Mesothelial cell of epicardium (in vitro differentiated cells): ENCODE measurements around the gene LRRC72. TPM values are rescaled to one million over a fixed set of nuclear protein-coding genes. Genes with fewer than 3 reads are reported as not detected.
"Not testable (repeated sequence)": the region's sequence is repeated elsewhere in the genome, so short reads cannot be mapped to it uniquely, and the experiment has no call there.

ENCODE experiments used
- DNase-seq, 2 experiments: peaks; one replicate each; pipeline ENCODE4 v3.0.0; 2021; ENCODE audit warnings: low spot score in 2 of 2; ENCODE audit not compliant: unreplicated experiment in 2 of 2
- H3K27ac Mint-ChIP-seq: 2 replicates; pipeline ENCODE4 v1.8.0; 2021; ENCODE audit warnings: mixed read lengths
- H3K27me3 Mint-ChIP-seq: 2 replicates; pipeline ENCODE4 v1.8.0; 2021; ENCODE audit warnings: low read depth, mixed read lengths
- H3K36me3 Mint-ChIP-seq: 2 replicates; pipeline ENCODE4 v1.8.0; 2021; ENCODE audit warnings: mixed read lengths
- H3K4me1 Mint-ChIP-seq: 2 replicates; pipeline ENCODE4 v1.8.0; 2021; ENCODE audit warnings: mixed read lengths
- H3K4me3 Mint-ChIP-seq: 2 replicates; pipeline ENCODE4 v1.8.0; 2021; ENCODE audit warnings: mild to moderate bottlenecking, moderate library complexity, mixed read lengths
- H3K9me3 Mint-ChIP-seq: 2 replicates; pipeline ENCODE4 v1.8.0; 2021; ENCODE audit warnings: mixed read lengths
- total RNA-seq: library from RNA; stranded (reverse); gene quantifications from 3 replicates; pipeline ENCODE4 v1.2.1, GENCODE V29; 2021
- TF ChIP-seq, protein P1 (sequence below): fragments of 200-600 bp; sonication (generic); IDR thresholded peaks from one replicate; pipeline ENCODE4 v1.5.0; 2021; ENCODE audit warnings: antibody characterized with exemption; ENCODE audit not compliant: unreplicated experiment

The LRRC72 gene
- total RNA-seq, 1 donor from 2014 or later = not detected

DNA sequence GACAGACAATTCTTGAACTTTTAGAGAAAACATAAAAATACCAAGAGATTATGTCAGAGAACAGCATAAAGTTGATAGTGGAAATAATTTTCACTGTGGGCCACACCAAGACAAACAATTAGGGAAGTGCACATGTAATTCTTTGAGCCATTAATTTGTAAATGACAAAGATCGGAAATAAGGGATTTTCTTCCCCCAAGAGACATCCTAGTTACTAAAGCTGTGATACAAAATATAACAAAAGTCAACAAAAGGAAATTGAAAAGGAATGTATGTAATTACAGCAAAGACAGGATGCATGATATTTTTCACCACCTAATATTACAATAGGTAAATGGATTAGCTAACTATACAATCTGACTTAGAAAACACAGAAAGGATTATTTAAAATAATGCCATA lies 12.4 kb upstream of the LRRC72 start:
- Mint-ChIP-seq H3K27ac (no peak overlapping the region), H3K27me3 (no peaks in the 10 kb centered on the region), H3K9me3 (peaks cover 3% of the 10 kb centered on the region), H3K4me1 (peaks cover 6% of the 10 kb centered on the region), H3K4me3 (no peak overlapping the region), H3K36me3 (no peaks in the 10 kb centered on the region)
- TF ChIP-seq, protein P1, sequence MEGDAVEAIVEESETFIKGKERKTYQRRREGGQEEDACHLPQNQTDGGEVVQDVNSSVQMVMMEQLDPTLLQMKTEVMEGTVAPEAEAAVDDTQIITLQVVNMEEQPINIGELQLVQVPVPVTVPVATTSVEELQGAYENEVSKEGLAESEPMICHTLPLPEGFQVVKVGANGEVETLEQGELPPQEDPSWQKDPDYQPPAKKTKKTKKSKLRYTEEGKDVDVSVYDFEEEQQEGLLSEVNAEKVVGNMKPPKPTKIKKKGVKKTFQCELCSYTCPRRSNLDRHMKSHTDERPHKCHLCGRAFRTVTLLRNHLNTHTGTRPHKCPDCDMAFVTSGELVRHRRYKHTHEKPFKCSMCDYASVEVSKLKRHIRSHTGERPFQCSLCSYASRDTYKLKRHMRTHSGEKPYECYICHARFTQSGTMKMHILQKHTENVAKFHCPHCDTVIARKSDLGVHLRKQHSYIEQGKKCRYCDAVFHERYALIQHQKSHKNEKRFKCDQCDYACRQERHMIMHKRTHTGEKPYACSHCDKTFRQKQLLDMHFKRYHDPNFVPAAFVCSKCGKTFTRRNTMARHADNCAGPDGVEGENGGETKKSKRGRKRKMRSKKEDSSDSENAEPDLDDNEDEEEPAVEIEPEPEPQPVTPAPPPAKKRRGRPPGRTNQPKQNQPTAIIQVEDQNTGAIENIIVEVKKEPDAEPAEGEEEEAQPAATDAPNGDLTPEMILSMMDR = no peak
- DNase-seq = no peak

DNA sequence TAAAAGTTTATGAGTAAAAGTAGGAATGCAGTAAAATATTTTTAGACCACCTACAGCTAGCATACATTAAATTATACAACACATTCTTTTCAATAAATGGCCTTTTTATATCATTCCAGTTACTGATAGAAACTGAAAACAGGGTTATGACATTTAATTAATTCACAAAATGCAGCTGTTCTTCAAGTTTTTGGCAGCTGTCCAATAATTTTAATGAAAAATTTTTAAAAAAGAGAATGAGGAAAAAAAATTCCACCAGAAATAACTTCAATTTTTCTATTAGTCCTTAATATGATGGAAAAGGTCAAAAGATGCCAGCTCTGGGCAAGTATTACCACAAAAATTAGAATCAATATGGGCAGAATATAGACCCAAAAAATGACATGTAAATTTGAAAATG lies 11.9 kb upstream of the LRRC72 start:
- H3K4me1 Mint-ChIP-seq = peaks cover 6% of the 10 kb centered on the region
- H3K9me3 Mint-ChIP-seq = peaks cover 5% of the 10 kb centered on the region
- H3K36me3 Mint-ChIP-seq = no peaks in the 10 kb centered on the region
- no peak for DNase-seq
- no peak overlapping the region for H3K27ac Mint-ChIP-seq
- no peaks in the 10 kb centered on the region for H3K27me3 Mint-ChIP-seq
- H3K4me3 Mint-ChIP-seq = no peak overlapping the region
- TF ChIP-seq, protein P1 = no peak

DNA sequence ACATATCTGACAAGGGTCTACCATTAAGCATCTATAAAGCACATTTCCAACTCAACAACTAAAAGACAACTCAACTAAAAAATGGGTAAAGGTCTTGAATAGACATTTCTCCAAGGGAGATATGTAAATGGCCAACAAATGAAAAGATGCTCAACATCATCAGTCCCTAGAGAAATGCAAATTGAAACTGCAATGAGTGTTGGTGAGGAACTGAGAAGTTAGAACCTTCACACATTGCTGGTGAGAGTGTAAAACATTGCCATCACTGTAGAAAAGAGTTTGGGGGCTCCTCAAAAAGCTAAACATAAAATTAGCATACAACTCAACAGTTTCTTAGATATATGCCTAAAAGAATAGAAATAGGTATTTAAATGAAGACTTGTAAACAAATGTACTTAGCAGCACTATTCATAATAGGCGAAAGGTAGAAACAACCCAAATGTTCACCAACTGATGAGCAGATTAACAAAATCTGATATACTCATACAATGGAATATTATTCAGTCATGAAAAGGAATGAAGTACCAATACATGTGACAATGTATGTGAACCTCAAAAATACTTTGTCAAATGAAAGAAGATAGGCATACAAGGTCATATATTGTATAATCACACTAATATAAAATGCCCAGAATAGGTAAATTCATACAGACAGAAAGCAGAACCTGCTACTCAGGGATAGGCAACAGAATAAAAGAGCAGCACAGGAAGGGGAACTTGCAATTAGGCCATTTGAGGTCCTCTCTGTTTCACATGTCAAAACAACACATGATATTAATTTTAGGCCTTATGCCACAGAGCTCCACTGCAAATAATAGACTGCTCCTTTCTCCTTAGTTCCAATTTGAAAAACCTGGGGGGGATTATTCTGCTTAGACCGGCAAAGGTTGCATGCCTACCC lies 10.6 kb upstream of the LRRC72 start:
- H3K36me3 Mint-ChIP-seq = no peaks in the 10 kb centered on the region
- DNase-seq = no peak
- H3K4me3 Mint-ChIP-seq = no peak overlapping the region
- TF ChIP-seq, protein P1 = no peak
- H3K9me3 Mint-ChIP-seq = peaks cover 9% of the 10 kb centered on the region
- H3K27ac Mint-ChIP-seq = no peak overlapping the region
- H3K27me3 Mint-ChIP-seq = no peaks in the 10 kb centered on the region
- H3K4me1 Mint-ChIP-seq = peaks cover 6% of the 10 kb centered on the region

DNA sequence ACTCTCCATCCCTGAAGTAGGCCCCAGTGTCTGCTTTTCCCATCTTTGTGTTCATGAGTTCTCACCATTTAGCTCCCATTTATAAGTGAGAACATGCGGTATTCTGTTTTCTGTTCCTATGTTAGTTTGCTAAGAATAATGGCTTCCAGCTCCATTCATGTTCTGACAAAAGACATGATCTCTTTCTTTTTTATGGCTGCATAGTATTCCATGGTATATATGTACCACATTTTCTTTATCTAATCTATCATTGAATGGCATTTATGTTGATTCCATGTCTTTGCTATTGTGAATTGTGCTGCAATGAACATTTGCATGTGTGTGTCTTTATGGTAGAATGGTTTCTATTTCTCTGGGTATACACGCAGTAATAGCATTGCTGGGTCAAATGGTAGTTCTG lies 6.6 kb upstream of the LRRC72 start:
- not testable (repeated sequence) for H3K4me3 Mint-ChIP-seq, H3K36me3 Mint-ChIP-seq, H3K27me3 Mint-ChIP-seq, H3K4me1 Mint-ChIP-seq, H3K27ac Mint-ChIP-seq, H3K9me3 Mint-ChIP-seq, DNase-seq

DNA sequence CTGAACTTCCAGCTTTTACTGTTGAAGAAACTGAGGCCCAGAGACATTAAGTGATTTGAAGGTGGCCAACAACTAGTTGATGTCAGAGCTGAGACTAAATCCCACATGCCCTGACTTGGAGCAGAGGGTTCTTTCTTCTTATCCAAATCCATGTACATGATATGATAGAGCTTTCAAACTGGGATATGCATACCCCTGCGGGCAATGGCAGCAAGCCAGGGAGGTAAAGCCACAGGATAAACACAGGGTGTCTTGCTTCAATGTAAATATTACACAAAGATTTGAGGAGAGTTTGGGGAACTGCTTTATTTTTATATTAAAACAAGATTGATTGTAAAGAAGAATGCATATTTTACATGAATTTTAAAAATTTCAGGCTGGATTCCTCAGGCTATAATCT lies 2.3 kb upstream of the LRRC72 start:
- peak overlapping the region; percentile 62 for H3K27ac Mint-ChIP-seq
- no peak overlapping the region for H3K4me3 Mint-ChIP-seq
- no peak for DNase-seq
- H3K36me3 Mint-ChIP-seq = no peaks in the 10 kb centered on the region
- H3K4me1 Mint-ChIP-seq = peaks cover 7% of the 10 kb centered on the region
- TF ChIP-seq, protein P1 = no peak
- peaks cover 5% of the 10 kb centered on the region for H3K9me3 Mint-ChIP-seq
- H3K27me3 Mint-ChIP-seq = no peaks in the 10 kb centered on the region

DNA sequence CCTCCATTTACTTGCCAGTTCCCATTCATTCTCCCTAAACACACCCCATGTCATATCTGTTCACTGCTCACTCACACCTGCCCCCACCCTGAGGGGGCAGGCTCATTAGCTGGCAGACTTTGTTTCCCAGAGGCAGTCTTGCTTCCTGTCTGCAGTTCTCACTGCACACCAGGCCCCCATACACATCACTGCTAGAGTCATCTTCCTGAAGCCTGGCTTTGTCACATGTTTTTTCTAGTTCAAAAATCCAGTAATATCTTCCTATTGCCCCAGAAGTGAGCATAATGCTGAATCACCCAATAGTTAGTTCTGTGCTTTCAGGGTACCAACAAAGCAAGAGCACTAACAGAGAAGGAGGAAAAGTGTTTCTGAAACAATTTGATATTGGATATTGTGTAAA lies 1.9 kb downstream of the LRRC72 start:
- Mint-ChIP-seq H3K4me1 (peaks cover 25% of the 10 kb centered on the region), H3K27me3 (no peaks in the 10 kb centered on the region), H3K27ac (no peak overlapping the region), H3K36me3 (no peaks in the 10 kb centered on the region), H3K4me3 (no peak overlapping the region), H3K9me3 (no peaks in the 10 kb centered on the region)
- TF ChIP-seq, protein P1 = no peak
- no peak for DNase-seq
